B cell (primary cell): ENCODE data around the gene SCUBE1. TPM values are rescaled to one million over a fixed set of nuclear protein-coding genes. Genes with fewer than 3 reads are reported as not detected.

Experiments
- ATAC-seq: fragments of 200-7000 bp; cut with Tn5 transposase; one replicate; pipeline ENCODE4 v1.10.0; 2021; ENCODE audit warnings: low read depth, mild to moderate bottlenecking, moderate number of reproducible peaks, moderate library complexity
- CTCF ChIA-PET: fragments of 350-600 bp; sonication (Branson Sonifier 250); formaldehyde crosslinking; loops from one replicate; lab custom pipeline; 2021; ENCODE audit warnings: antibody characterized with exemption, inconsistent platforms; lab: Charles Lee
- POLR2A ChIA-PET: fragments of 350-600 bp; sonication (Branson Sonifier 250); formaldehyde crosslinking; loops from one replicate; lab custom pipeline; 2021; ENCODE audit warnings: antibody characterized with exemption; lab: Charles Lee
- DNase-seq: peaks from one replicate; pipeline ENCODE4 v3.0.0; 2013
- H2AFZ ChIP-seq: 2 replicates; pipeline ENCODE4 v1.6.1; 2012; ENCODE audit warnings: mild to moderate bottlenecking, low read depth, low read length; ENCODE audit not compliant: insufficient read depth, poor library complexity, severe bottlenecking
- H3K27ac ChIP-seq, 2 donors: 1 replicate in 1 of 2; 2 replicates in 1 of 2; pipeline ENCODE4 v1.5.1; 2012 to 2013; ENCODE audit warnings: low read length in 2 of 2, mild to moderate bottlenecking in 2 of 2, moderate library complexity in 1 of 2
- H3K27me3 ChIP-seq, 4 experiments: fragments of 200-600 bp in 1 of 4; sonication (generic) in 1 of 4; replicated peaks in 1 of 4; 1 replicate in 2 of 4; 2 replicates in 2 of 4; pipeline versions ENCODE4 v1.6.1 to v1.7.0; 2013 to 2016; ENCODE audit warnings: low read length in 3 of 4, mild to moderate bottlenecking in 2 of 4, mixed read lengths in 1 of 4, moderate library complexity in 1 of 4; ENCODE audit not compliant: insufficient read depth in 4 of 4, control insufficient read depth in 3 of 4; ENCODE audit errors: control extremely low read depth in 1 of 4
- H3K36me3 ChIP-seq, 2 experiments: replicated peaks in 1 of 2; 1 replicate in 1 of 2; 2 replicates in 1 of 2; pipeline versions ENCODE4 v1.6.1 to v1.7.1; 2013; ENCODE audit warnings: low read length in 1 of 2; ENCODE audit not compliant: insufficient read depth in 2 of 2, control insufficient read depth in 1 of 2; ENCODE audit errors: control extremely low read depth in 1 of 2, extremely low read depth in 1 of 2
- H3K4me1 ChIP-seq, 2 donors: fragments of 200-600 bp in 1 of 2; sonication (generic) in 1 of 2; 1 replicate in 1 of 2; 2 replicates in 1 of 2; pipeline versions ENCODE4 v1.5.1 to v1.6.1; 2013 to 2017; ENCODE audit warnings: low read length in 2 of 2; ENCODE audit not compliant: control insufficient read depth in 2 of 2, insufficient read depth in 2 of 2
- H3K4me2 ChIP-seq: replicated peaks from 2 replicates; pipeline ENCODE3; 2012; ENCODE audit warnings: mild to moderate bottlenecking, low read depth, low read length; ENCODE audit not compliant: poor library complexity, severe bottlenecking
- H3K4me3 ChIP-seq, 5 experiments: fragments of 200-600 bp in 1 of 5; sonication (generic) in 1 of 5; 1 replicate in 3 of 5; 2 replicates in 2 of 5; pipeline versions ENCODE4 v1.5.1 to v1.7.0; 2011 to 2016; ENCODE audit warnings: low read length in 4 of 5, mild to moderate bottlenecking in 4 of 5, low read depth in 2 of 5, control low read depth in 1 of 5, moderate library complexity in 1 of 5; ENCODE audit not compliant: insufficient read depth in 1 of 5; ENCODE audit errors: control extremely low read depth in 1 of 5, extremely low read depth in 1 of 5
- H3K79me2 ChIP-seq: fragments of 200-600 bp; sonication (generic); one replicate; pipeline ENCODE4 v1.6.0; 2016; ENCODE audit warnings: low read length; ENCODE audit not compliant: control insufficient read depth, insufficient read depth
- H3K9ac ChIP-seq: fragments of 200-600 bp; sonication (generic); 2 replicates; pipeline ENCODE4 v1.6.1; 2017; ENCODE audit warnings: mild to moderate bottlenecking, low read length, moderate library complexity
- H3K9me3 ChIP-seq, 3 donors: one replicate each; pipeline versions ENCODE4 v1.6.1 to v1.7.1; 2013; ENCODE audit warnings: low read length in 2 of 3; ENCODE audit not compliant: control insufficient read depth in 2 of 3, insufficient read depth in 1 of 3; ENCODE audit errors: control extremely low read depth in 1 of 3
- H4K20me1 ChIP-seq: 2 replicates; pipeline ENCODE4 v1.6.0; 2012; ENCODE audit warnings: mild to moderate bottlenecking, low read length; ENCODE audit not compliant: insufficient read depth, control insufficient read depth, poor library complexity, severe bottlenecking
- H3K27ac Mint-ChIP-seq: one replicate; pipeline ENCODE4 v1.8.0; 2021; ENCODE audit warnings: mixed read lengths
- H3K27me3 Mint-ChIP-seq: one replicate; pipeline ENCODE4 v1.8.0; 2021; ENCODE audit warnings: mixed read lengths
- H3K4me1 Mint-ChIP-seq: one replicate; pipeline ENCODE4 v1.8.0; 2021; ENCODE audit warnings: mixed read lengths
- H3K4me3 Mint-ChIP-seq: one replicate; pipeline ENCODE4 v1.8.0; 2021; ENCODE audit warnings: mixed read lengths
- H3K9me3 Mint-ChIP-seq: one replicate; pipeline ENCODE4 v1.8.0; 2022; ENCODE audit warnings: mixed read lengths; ENCODE audit not compliant: insufficient read depth
- CTCF ChIP-seq: fragments of 200-600 bp; IDR thresholded peaks from one replicate; pipeline ENCODE4 v1.8.0; 2022; ENCODE audit warnings: antibody characterized with exemption, mild to moderate bottlenecking
- EZH2 ChIP-seq: IDR thresholded peaks from 2 replicates; pipeline ENCODE4 v1.6.1; 2012; ENCODE audit warnings: borderline replicate concordance, low read depth, mild to moderate bottlenecking, moderate library complexity, low read length; ENCODE audit not compliant: insufficient read depth, poor library complexity, severe bottlenecking
- WGBS: methylation state at CpG from one replicate; pipeline ENCODE4 v1.1.5; 2013; ENCODE audit warnings: missing lambda C conversion rate; ENCODE audit not compliant: insufficient coverage; 5-methylcytosine and 5-hydroxymethylcytosine counted together
- intact Hi-C: fragments of 100-400 bp; cut with micrococcal nuclease; formaldehyde crosslinking; loops from one replicate; pipeline ENCODE4 v1.10.0; 2022
- polyA plus RNA-seq: library from polyadenylated mRNA; depleted of rRNA; stranded (reverse); fragments of >200 nt; gene quantifications from 2 replicates; pipeline ENCODE4 v1.2.3, GENCODE V29; 2012
- total RNA-seq, 2 donors: library from RNA; stranded (reverse); fragments of 120-200 nt in 1 of 2; gene quantifications; 1 replicate in 1 of 2; 2 replicates in 1 of 2; pipeline versions ENCODE4 v1.2.3 to v1.2.4, GENCODE V29; 2013 to 2022

The SCUBE1 gene
- total and polyA plus RNA-seq, 2 donors (not counting 1 experiment from before 2014, with no cell fraction given): not detected

GRCh38 chr22:43337385-43337784 lies 5.8 kb downstream of the SCUBE1 start:
- no peaks in the 10 kb centered on the region for H3K9me3 Mint-ChIP-seq
- H3K27ac Mint-ChIP-seq: no peak overlapping the region
- ATAC-seq (no peak), DNase-seq (no peak)
- Histone ChIP-seq H3K4me1 (peaks cover 0 to 2% of the 10 kb centered on the region in 2 donors), H3K36me3 (no peaks in the 10 kb centered on the region), H3K27me3 (peaks cover 0 to 26% (median 8%) of the 10 kb centered on the region in 4 experiments), H3K4me3 (no peak overlapping the region), H3K27ac (no peak overlapping the region), H3K79me2 (no peaks in the 10 kb centered on the region), H4K20me1 (no peaks in the 10 kb centered on the region), H2AFZ (no peak overlapping the region), H3K9ac (no peak overlapping the region), H3K9me3 (peaks cover 0 to 6% (median 0%) of the 10 kb centered on the region in 3 donors), H3K4me2 (no peak overlapping the region)
- ChIA-PET CTCF (interaction anchor here (1.3 kb wide), 1 partner anchor 9 kb away, joined by 5 read pairs; no protein-coding TSS in a partner anchor), POLR2A (no interaction called here)
- H3K4me3 Mint-ChIP-seq: no peak overlapping the region
- H3K4me1 Mint-ChIP-seq: peaks cover 6% of the 10 kb centered on the region
- peaks cover 25% of the 10 kb centered on the region for H3K27me3 Mint-ChIP-seq
- intact Hi-C loops: no loop called here
- TF ChIP-seq CTCF (no peak), EZH2 (no peak)
- WGBS: 90% methylated on average over 10 of the region's 11 CpGs

GRCh38 chr22:43334378-43334777 lies 8.8 kb downstream of the SCUBE1 start:
- Histone ChIP-seq H4K20me1 (no peaks in the 10 kb centered on the region), H3K36me3 (no peaks in the 10 kb centered on the region), H3K27ac (no peak overlapping the region), H3K4me3 (no peak overlapping the region), H3K9ac (no peak overlapping the region), H3K27me3 (peaks cover 0 to 3% (median 0%) of the 10 kb centered on the region in 4 experiments), H2AFZ (no peak overlapping the region), H3K79me2 (no peaks in the 10 kb centered on the region), H3K4me1 (no peaks in the 10 kb centered on the region), H3K4me2 (no peak overlapping the region), H3K9me3 (peaks cover 0 to 3% (median 0%) of the 10 kb centered on the region in 3 donors)
- Mint-ChIP-seq H3K4me3 (no peak overlapping the region), H3K27me3 (peaks cover 3% of the 10 kb centered on the region), H3K4me1 (no peaks in the 10 kb centered on the region), H3K27ac (no peak overlapping the region), H3K9me3 (no peaks in the 10 kb centered on the region)
- WGBS: 95% methylated on average over 2 of the region's 4 CpGs
- intact Hi-C loops: no loop called here
- ATAC-seq (no peak), DNase-seq (no peak)
- TF ChIP-seq EZH2 (no peak), CTCF (no peak)
- POLR2A ChIA-PET: no interaction called here
- CTCF ChIA-PET: no interaction called here
